SK-N-SH treated with all-trans-retinoic acid at 6 μM for 48 hours (cell line): ENCODE results near the gene GRIN3A.

ENCODE experiments used
- ESRRG ChIP-seq: fragments of 250-450 bp; sonication (Bioruptor Pico); IDR thresholded peaks from 2 replicates; pipeline ENCODE4 v1.6.1; 2021; ENCODE audit warnings: mild to moderate bottlenecking
- POU6F1 ChIP-seq: fragments of 250-450 bp; sonication (Bioruptor Pico); IDR thresholded peaks from 2 replicates; pipeline ENCODE4 v1.8.0; 2021; ENCODE audit warnings: low read depth, mild to moderate bottlenecking, moderate library complexity, borderline replicate concordance
- SNAI2 ChIP-seq: fragments of 250-450 bp; sonication (Bioruptor Pico); IDR thresholded peaks from 2 replicates; pipeline ENCODE4 v1.5.0; 2020; ENCODE audit warnings: mild to moderate bottlenecking, moderate library complexity
- TOX ChIP-seq: fragments of 250-450 bp; sonication (Bioruptor Pico); IDR thresholded peaks from 2 replicates; pipeline ENCODE4 v1.8.0; 2021; ENCODE audit warnings: mild to moderate bottlenecking, moderate library complexity, borderline replicate concordance
- ZFP3 ChIP-seq: fragments of 250-450 bp; sonication (Bioruptor Pico); IDR thresholded peaks from 2 replicates; pipeline ENCODE4 v1.5.0; 2020; ENCODE audit warnings: mild to moderate bottlenecking, moderate library complexity

- TF ChIP-seq TOX (CRISPR knock-in tag) (no peak), SNAI2 (CRISPR knock-in tag) (no peak), ZFP3 (CRISPR knock-in tag) (no peak), POU6F1 (CRISPR knock-in tag) (no peak), ESRRG (CRISPR knock-in tag) (no peak)
Measured at GRCh38 chr9:101675341-101675740, 63.1 kb downstream of the GRIN3A start.
